H1 (cell line): Measurements from ENCODE around the gene WFIKKN1. TPM values are rescaled to one million over a fixed set of nuclear protein-coding genes. Genes with fewer than 3 reads are reported as not detected.
A peak's percentile ranks its signal among the peaks of the same experiment; 100 is the strongest.

ENCODE experiments used
- CTCF ChIA-PET: fragments of 300-600 bp; sonication (Branson Sonifier 250); formaldehyde crosslinking; loops from one replicate; lab custom pipeline; 2021; ENCODE audit not compliant: partially characterized antibody; lab: Charles Lee
- POLR2A ChIA-PET: fragments of 300-600 bp; sonication (Branson Sonifier 250); formaldehyde crosslinking; loops from one replicate; lab custom pipeline; 2021; ENCODE audit warnings: inconsistent platforms; ENCODE audit not compliant: partially characterized antibody; lab: Charles Lee
- DNase-seq, 2 experiments: peaks; one replicate each; pipeline versions ENCODE4 v3.0.0 to v3.0.0-alpha.2; 2010 to 2022; ENCODE audit warnings: low spot score in 2 of 2, low read depth in 1 of 2, mixed read lengths in 1 of 2
- FAIRE-seq: peaks from 2 replicates; lab custom pipeline; 2011; peaks lifted over from hg19 to GRCh38; lab: Jason Lieb, UNC
- H2AFZ ChIP-seq: 2 replicates; pipeline ENCODE4 v1.8.1; 2012; ENCODE audit warnings: low read length, inconsistent platforms
- H2AK5ac ChIP-seq: 2 replicates; pipeline ENCODE4 v1.6.1; 2013; ENCODE audit warnings: low read depth, low read length
- H2BK120ac ChIP-seq: replicated peaks from 2 replicates; pipeline ENCODE3; 2013; ENCODE audit warnings: low read depth, low read length, inconsistent platforms
- H2BK12ac ChIP-seq: 2 replicates; pipeline ENCODE4 v1.6.1; 2013; ENCODE audit warnings: low read depth, low read length
- H2BK15ac ChIP-seq: 2 replicates; pipeline ENCODE4 v1.6.1; 2013; ENCODE audit warnings: low read length
- H2BK20ac ChIP-seq: 2 replicates; pipeline ENCODE4 v1.6.1; 2013; ENCODE audit warnings: low read length
- H2BK5ac ChIP-seq: 2 replicates; pipeline ENCODE4 v1.6.1; 2013; ENCODE audit warnings: low read depth, low read length
- H3K14ac ChIP-seq: 2 replicates; pipeline ENCODE4 v1.6.1; 2013; ENCODE audit warnings: inconsistent platforms; ENCODE audit not compliant: insufficient read length
- H3K18ac ChIP-seq: 2 replicates; pipeline ENCODE4 v1.6.1; 2013; ENCODE audit warnings: low read length; ENCODE audit errors: extremely low read depth
- H3K23ac ChIP-seq: 2 replicates; pipeline ENCODE4 v1.6.1; 2013; ENCODE audit warnings: inconsistent platforms; ENCODE audit not compliant: insufficient read length
- H3K23me2 ChIP-seq: 2 replicates; pipeline ENCODE4 v1.6.1; 2013; ENCODE audit warnings: low read depth, low read length
- H3K27ac ChIP-seq: 2 replicates; pipeline ENCODE4 v1.6.1; 2011; ENCODE audit warnings: low read depth, low read length, inconsistent platforms
- H3K27me3 ChIP-seq, 4 experiments: replicated peaks in 1 of 4; 1 replicate in 1 of 4; 2 replicates in 3 of 4; pipeline versions ENCODE4 v1.6.1 to v1.8.1; 2011 to 2013; ENCODE audit warnings: low read length in 3 of 4, mild to moderate bottlenecking in 3 of 4, inconsistent platforms in 2 of 4, mixed read lengths in 2 of 4, moderate library complexity in 1 of 4; ENCODE audit not compliant: control insufficient read depth in 3 of 4, insufficient read depth in 3 of 4; ENCODE audit errors: extremely low read depth in 1 of 4
- H3K36me3 ChIP-seq, 4 experiments: 2 replicates each; pipeline versions ENCODE4 v1.6.1 to v1.8.1; 2011 to 2013; ENCODE audit warnings: mild to moderate bottlenecking in 4 of 4, low read length in 3 of 4, moderate library complexity in 2 of 4, control low read depth in 1 of 4, inconsistent platforms in 1 of 4; ENCODE audit not compliant: insufficient read depth in 4 of 4, control insufficient read depth in 2 of 4
- H3K4ac ChIP-seq: replicated peaks from 2 replicates; pipeline ENCODE3; 2013; ENCODE audit warnings: low read length, low read depth, mixed read lengths, inconsistent platforms; ENCODE audit not compliant: insufficient read length
- H3K4me1 ChIP-seq, 4 experiments: replicated peaks in 1 of 4; 1 replicate in 1 of 4; 2 replicates in 3 of 4; pipeline versions ENCODE4 v1.6.1 to v1.8.1; 2011 to 2013; ENCODE audit warnings: low read length in 3 of 4, inconsistent platforms in 2 of 4, mixed read lengths in 1 of 4; ENCODE audit not compliant: insufficient read depth in 4 of 4, control insufficient read depth in 3 of 4
- H3K4me2 ChIP-seq, 2 experiments: 2 replicates each; pipeline versions ENCODE4 v1.6.1 to v1.8.1; 2011 to 2013; ENCODE audit warnings: low read depth in 2 of 2, low read length in 2 of 2, control low read depth in 1 of 2, inconsistent platforms in 1 of 2, mild to moderate bottlenecking in 1 of 2; ENCODE audit not compliant: insufficient read depth in 1 of 2
- H3K4me3 ChIP-seq, 4 experiments: fragments of 200-600, 300-600 bp in 1 of 4; sonication (generic), shearing (Covaris generic), sonication (Bioruptor Twin) in 1 of 4; 2 replicates each; pipeline versions ENCODE4 v1.5.1 to v1.8.1; 2011 to 2016; ENCODE audit warnings: low read length in 4 of 4, low read depth in 3 of 4, control low read depth in 2 of 4, inconsistent platforms in 2 of 4, mild to moderate bottlenecking in 2 of 4, mixed read lengths in 1 of 4, moderate library complexity in 1 of 4; ENCODE audit not compliant: insufficient read depth in 2 of 4; ENCODE audit errors: extremely low read depth in 1 of 4
- H3K56ac ChIP-seq: replicated peaks from 2 replicates; pipeline ENCODE3; 2013; ENCODE audit warnings: low read depth, mild to moderate bottlenecking, mixed read lengths, low read length, inconsistent platforms; ENCODE audit not compliant: insufficient read length
- H3K79me1 ChIP-seq: 2 replicates; pipeline ENCODE4 v1.6.1; 2013; ENCODE audit warnings: low read depth, low read length, control low read depth
- H3K79me2 ChIP-seq, 2 experiments: 2 replicates each; pipeline versions ENCODE4 v1.6.1 to v1.8.1; 2012 to 2013; ENCODE audit warnings: low read length in 2 of 2, mild to moderate bottlenecking in 2 of 2, inconsistent platforms in 1 of 2; ENCODE audit not compliant: insufficient read depth in 2 of 2, control insufficient read depth in 1 of 2
- H3K9ac ChIP-seq, 4 experiments: replicated peaks in 1 of 4; 1 replicate in 1 of 4; 2 replicates in 3 of 4; pipeline versions ENCODE4 v1.6.1 to v1.8.1; 2011 to 2013; ENCODE audit warnings: low read depth in 3 of 4, low read length in 3 of 4, control low read depth in 2 of 4, mild to moderate bottlenecking in 2 of 4, moderate library complexity in 2 of 4, inconsistent platforms in 1 of 4; ENCODE audit errors: extremely low read depth in 1 of 4
- H3K9me3 ChIP-seq, 2 experiments: 2 replicates each; pipeline versions ENCODE4 v1.6.1 to v1.8.1; 2012 to 2013; ENCODE audit warnings: mild to moderate bottlenecking in 2 of 2, moderate library complexity in 2 of 2, control low read depth in 1 of 2, inconsistent platforms in 1 of 2, low read depth in 1 of 2, low read length in 1 of 2, mixed read lengths in 1 of 2; ENCODE audit not compliant: insufficient read depth in 2 of 2
- H4K20me1 ChIP-seq, 2 experiments: replicated peaks in 1 of 2; 2 replicates each; pipeline versions ENCODE3 to v1.8.1; 2011 to 2013; ENCODE audit warnings: inconsistent platforms in 2 of 2, low read length in 2 of 2, mild to moderate bottlenecking in 1 of 2; ENCODE audit not compliant: insufficient read depth in 2 of 2, control insufficient read depth in 1 of 2
- H4K5ac ChIP-seq: 2 replicates; pipeline ENCODE4 v1.6.1; 2013; ENCODE audit warnings: low read length, low read depth, mixed read lengths, inconsistent platforms; ENCODE audit not compliant: insufficient read length
- H4K8ac ChIP-seq: 2 replicates; pipeline ENCODE4 v1.8.0; 2013; ENCODE audit warnings: mild to moderate bottlenecking, moderate library complexity, low read length, inconsistent platforms; ENCODE audit not compliant: insufficient read depth; ENCODE audit errors: extremely low read depth
- H4K91ac ChIP-seq: replicated peaks from 2 replicates; pipeline ENCODE3; 2013; ENCODE audit warnings: low read length, mixed read lengths, inconsistent platforms; ENCODE audit not compliant: insufficient read length
- BCL11A ChIP-seq, 2 experiments: IDR thresholded peaks; one replicate each; pipeline ENCODE4 v1.6.1; 2011; ENCODE audit warnings: low read depth in 2 of 2, low read length in 2 of 2, mild to moderate bottlenecking in 2 of 2
- EZH2 ChIP-seq: fragments of 200-600 bp; sonication (generic); IDR thresholded peaks from 2 replicates; pipeline ENCODE4 v1.7.1; 2012; ENCODE audit warnings: low read depth, mild to moderate bottlenecking, moderate library complexity, low read length, inconsistent platforms; ENCODE audit not compliant: severe bottlenecking
- PHF8 ChIP-seq: fragments of 200-600 bp; sonication (generic); conservative IDR thresholded peaks from 2 replicates; pipeline ENCODE4 v1.7.1; 2012; ENCODE audit warnings: low read depth, mild to moderate bottlenecking, inconsistent platforms, low read length, moderate library complexity
- SIRT6 ChIP-seq: IDR thresholded peaks from one replicate; pipeline ENCODE4 v1.7.1; 2012; ENCODE audit warnings: low read length, inconsistent platforms
- TAF1 ChIP-seq: IDR thresholded peaks from 2 replicates; pipeline ENCODE4 v1.6.1; 2011; ENCODE audit warnings: mild to moderate bottlenecking, low read depth, low read length
- WGBS, 2 experiments: shearing (Covaris generic) in 1 of 2; methylation state at CpG; one replicate each; pipeline versions ENCODE4 v1.1.6 to v1.1.7; 2013 to 2015; ENCODE audit warnings: low lambda C conversion rate in 2 of 2, mixed read lengths in 2 of 2, inconsistent platforms in 1 of 2, low coverage in 1 of 2, missing lambda C conversion rate in 1 of 2; ENCODE audit not compliant: insufficient replicate concordance in 2 of 2, insufficient coverage in 1 of 2, insufficient read length in 1 of 2; ENCODE audit errors: extremely low coverage in 1 of 2, missing lambda C conversion rate in 1 of 2; 5-methylcytosine and 5-hydroxymethylcytosine counted together
- polyA plus RNA-seq, 7 experiments: library from polyadenylated mRNA; depleted of rRNA in 3 of 7; stranded (reverse) in 5 of 7; unstranded in 2 of 7; fragments of >200 nt in 5 of 7; fragments of 200-250 nt in 2 of 7; gene quantifications; 1 replicate in 5 of 7; 2 replicates in 1 of 7; 4 replicates in 1 of 7; pipeline versions ENCODE4 v1.2.1 to v1.2.3, GENCODE V29; 2011 to 2013; ENCODE audit warnings: missing spikeins in 2 of 7, mixed read lengths in 2 of 7
- total RNA-seq: library from RNA; stranded (reverse); fragmentation: NEBNext Ultra II Directional; extraction: Animal tissue kit (Norgen Biotek cat#: 25700); gene quantifications from 2 replicates; pipeline ENCODE4 v1.2.1, GENCODE V29; 2021

The WFIKKN1 gene
- total and polyA plus RNA-seq, 2 of the 8 experiments (the other 6 are each of a cell fraction or from before 2014, with no cell fraction given): 11.4 to 15.8 TPM

DNA sequence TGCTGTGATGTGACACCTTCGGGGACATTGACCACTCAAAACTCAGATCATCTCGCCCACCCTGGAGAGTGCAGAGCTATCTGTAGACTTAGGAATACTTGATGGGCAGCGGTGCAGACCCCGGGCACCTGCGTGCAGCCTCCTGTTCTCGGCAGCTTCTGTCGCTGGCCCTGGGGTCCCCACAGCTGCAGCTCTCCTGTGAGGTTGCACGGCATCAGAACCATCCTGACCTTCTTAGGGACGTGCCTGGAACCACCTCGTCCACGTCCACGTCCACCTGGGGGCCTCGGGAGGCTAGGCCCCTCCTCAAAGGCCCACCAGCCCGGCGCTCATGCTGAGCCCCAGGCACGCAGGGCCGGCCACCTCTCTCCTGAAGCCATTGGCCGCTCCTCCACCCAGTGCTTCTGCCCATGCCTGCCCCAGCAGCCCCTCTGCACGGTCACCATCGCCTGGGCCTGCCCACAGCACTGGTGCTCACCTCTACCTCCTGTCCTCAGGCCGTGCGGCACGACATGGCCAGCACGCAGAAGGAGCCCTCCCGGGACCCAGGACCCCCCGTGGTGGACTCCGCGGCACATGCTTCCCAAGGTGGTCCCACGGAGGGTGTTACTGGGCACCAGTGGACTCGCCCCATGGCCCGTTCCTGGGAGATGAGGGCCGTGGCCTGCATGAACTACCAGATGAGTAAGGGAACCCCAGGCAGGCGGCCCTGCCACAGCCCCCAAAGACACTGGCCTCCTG lies 2.3 kb upstream of the WFIKKN1 start:
- H3K23me2 ChIP-seq: peaks cover 2% of the 10 kb centered on the region; the same call in 1 of the 2 replicates
- peak overlapping the region; percentile 94; the same call in 1 of the 2 replicates for H2BK5ac ChIP-seq
- H3K4me2 ChIP-seq: no peak overlapping the region
- no peaks in the 10 kb centered on the region for H3K27me3 ChIP-seq
- no peak overlapping the region for H3K56ac ChIP-seq
- H3K4me3 ChIP-seq: no peak overlapping the region
- H2AK5ac ChIP-seq: peak overlapping the region; percentile 26; the same call in 1 of the 2 replicates
- H3K27ac ChIP-seq: no peak overlapping the region
- peak overlapping the region; percentile 60; the same call in 1 of the 2 replicates for H2BK12ac ChIP-seq
- no peak overlapping the region for H4K91ac ChIP-seq
- no peaks in the 10 kb centered on the region for H3K79me2 ChIP-seq
- TF ChIP-seq EZH2 (no peak), BCL11A (IDR thresholded peaks at IDR 0.05; ENCODE audit: low read depth in 2 of 2, low read length in 2 of 2) (no peak), PHF8 (no peak), TAF1 (no peak), SIRT6 (no peak)
- DNase-seq (no peak), FAIRE-seq (no peak)
- no peak overlapping the region for H3K9ac ChIP-seq
- H2BK120ac ChIP-seq: no peak overlapping the region
- peaks cover 4% of the 10 kb centered on the region; the same call in 1 of the 2 replicates for H3K79me1 ChIP-seq
- H4K8ac ChIP-seq: no peak overlapping the region; the same call in 1 of the 2 replicates
- H2BK20ac ChIP-seq: no peak overlapping the region
- H4K20me1 ChIP-seq: peaks cover 0 to 2% of the 10 kb centered on the region in 2 experiments
- no peak overlapping the region for H3K18ac ChIP-seq
- WGBS, 2 experiments: 94% methylated on average over 30 of the region's 33 CpGs; no CpG with 5 or more reads in 1 of the 2 experiments
- H3K9me3 ChIP-seq: no peaks in the 10 kb centered on the region
- CTCF ChIA-PET: interaction anchor here (1.0 to 2.1 kb wide), 9 partner anchors 10 to 115 kb away, joined by 3 to 7 read pairs (median 3); no protein-coding TSS in a partner anchor
- no peak overlapping the region for H3K14ac ChIP-seq
- POLR2A ChIA-PET: interaction anchor here (0.6 to 1.6 kb wide), 5 partner anchors 9 to 158 kb away, joined by 3 read pairs; partner anchors contain the start of gene RAB40C
- peaks cover 0 to 16% (median 0%) of the 10 kb centered on the region in 4 experiments; a peak in 3 of 8 replicates for H3K36me3 ChIP-seq
- H4K5ac ChIP-seq: no peak overlapping the region
- no peak overlapping the region for H2BK15ac ChIP-seq
- H2AFZ ChIP-seq: no peak overlapping the region
- H3K4ac ChIP-seq: peak overlapping the region; percentile 72
- H3K23ac ChIP-seq: no peak overlapping the region
- peaks cover 0 to 25% (median 20%) of the 10 kb centered on the region in 4 experiments; a peak in 6 of 7 replicates for H3K4me1 ChIP-seq
